Peyer's patch (tissue), 4 donors: ENCODE measurements around the gene KNSTRN. TPM values are rescaled to one million over a fixed set of nuclear protein-coding genes. Genes with fewer than 3 reads are reported as not detected.

Experiments used
- DNase-seq, 3 donors: peaks; one replicate each; pipeline ENCODE4 v3.0.0-alpha.2; 2017 to 2019
- H3K27ac ChIP-seq, 4 donors: fragments of 200-600 bp; sonication (generic); one replicate each; pipeline ENCODE4 v1.5.1; 2016 to 2019
- H3K27me3 ChIP-seq, 2 donors: fragments of 200-600 bp; sonication (generic); one replicate each; pipeline ENCODE4 v1.5.1; 2019
- H3K36me3 ChIP-seq, 3 donors: fragments of 200-600 bp; sonication (generic); one replicate each; pipeline ENCODE4 v1.5.1; 2016 to 2019
- H3K4me1 ChIP-seq, 4 donors: fragments of 200-600 bp; sonication (generic); one replicate each; pipeline ENCODE4 v1.5.1; 2016 to 2019
- H3K4me3 ChIP-seq, 4 donors: fragments of 200-600 bp; sonication (generic); 1 replicate in 3 of 4; 2 replicates in 1 of 4; pipeline ENCODE4 v1.5.1; 2016 to 2019; ENCODE audit warnings: mild to moderate bottlenecking in 1 of 4
- H3K9me3 ChIP-seq, 4 donors: fragments of 200-600 bp; sonication (generic); one replicate each; pipeline ENCODE4 v1.5.1; 2016 to 2019; ENCODE audit warnings: mild to moderate bottlenecking in 1 of 4
- CTCF ChIP-seq, 6 experiments: fragments of 450-650 bp in 4 of 6; fragments of 200-600 bp in 2 of 6; sonication (generic) in 1 of 6; IDR thresholded peaks; one replicate each; pipeline ENCODE4 v1.5.1; 2017 to 2019; ENCODE audit warnings: antibody characterized with exemption in 6 of 6, mild to moderate bottlenecking in 3 of 6, moderate library complexity in 1 of 6
- POLR2A ChIP-seq, 2 donors: fragments of 450-650 bp; IDR thresholded peaks; one replicate each; pipeline ENCODE4 v1.5.1; 2017; ENCODE audit warnings: antibody characterized with exemption in 2 of 2, mild to moderate bottlenecking in 2 of 2, moderate library complexity in 2 of 2
- total RNA-seq, 4 donors: library from RNA; depleted of rRNA; stranded (reverse); fragments of >200 nt; gene quantifications; one replicate each; pipeline ENCODE4 v1.1.0, GENCODE V29; 2016

KNSTRN gene
- total RNA-seq, 4 donors from 2014 or later: 4.7 to 63.5 (median 6.5) TPM

GRCh38 chr15:40344217-40344616 is 38.3 kb upstream of the KNSTRN start:
- Histone ChIP-seq H3K27ac (peak overlapping the region in 1 of 4 donors; percentile 99), H3K4me1 (peaks cover 0 to 76% (median 8%) of the 10 kb centered on the region in 4 donors)
- no peak for DNase-seq

GRCh38 chr15:40344631-40345120 is 37.8 kb upstream of the KNSTRN start:
- H3K4me1 ChIP-seq: peaks cover 0 to 71% (median 7%) of the 10 kb centered on the region in 4 donors
- no peaks in the 10 kb centered on the region for H3K36me3 ChIP-seq
- no peaks in the 10 kb centered on the region for H3K9me3 ChIP-seq
- TF ChIP-seq CTCF (IDR thresholded peaks at IDR 0.05): peak; percentile 37 to 91 (median 86)
- TF ChIP-seq POLR2A (IDR thresholded peaks at IDR 0.05): peak; percentile 41 to 52
- DNase-seq: peak; percentile 62 to 84 (median 83)
- no peaks in the 10 kb centered on the region for H3K27me3 ChIP-seq
- H3K4me3 ChIP-seq: peak overlapping the region in 2 of 4 donors; percentile 30 to 31
- peak overlapping the region in 3 of 4 donors; percentile 90 to 99 (median 96) for H3K27ac ChIP-seq

More at GRCh38 chr15:40344217-40344616, 38.3 kb upstream of the KNSTRN start:
- H3K27me3 ChIP-seq: no peaks in the 10 kb centered on the region
- H3K9me3 ChIP-seq: no peaks in the 10 kb centered on the region
- no peak for TF ChIP-seq POLR2A (IDR thresholded peaks at IDR 0.05)
- no peak for TF ChIP-seq CTCF (IDR thresholded peaks at IDR 0.05)
- H3K36me3 ChIP-seq: no peaks in the 10 kb centered on the region
- no peak overlapping the region for H3K4me3 ChIP-seq

- no peak for TF ChIP-seq CTCF (IDR thresholded peaks at IDR 0.05)
- H3K9me3 ChIP-seq: no peaks in the 10 kb centered on the region
- no peaks in the 10 kb centered on the region for H3K36me3 ChIP-seq
- H3K4me1 ChIP-seq: peaks cover 0 to 68% (median 6%) of the 10 kb centered on the region in 4 donors
- H3K27me3 ChIP-seq: no peaks in the 10 kb centered on the region
- H3K27ac ChIP-seq: peak overlapping the region in 3 of 4 donors; percentile 90 to 99 (median 96)
- H3K4me3 ChIP-seq: peak overlapping the region in 2 of 4 donors; percentile 30 to 31
- peak in 1 of 3 donors; percentile 55 for DNase-seq
These were observed 37.2 kb upstream of the KNSTRN start for GRCh38 chr15:40345225-40345866.

- H3K36me3 ChIP-seq: no peaks in the 10 kb centered on the region
- no peaks in the 10 kb centered on the region for H3K27me3 ChIP-seq
- no peaks in the 10 kb centered on the region for H3K9me3 ChIP-seq
- TF ChIP-seq POLR2A (IDR thresholded peaks at IDR 0.05): peak; percentile 89 to 95
- TF ChIP-seq CTCF (IDR thresholded peaks at IDR 0.05): no peak
- peak in 2 of 3 donors; percentile 91 to 92 for DNase-seq
- H3K27ac ChIP-seq: peak overlapping the region in 3 of 4 donors; percentile 90 to 99 (median 96)
- peaks cover 0 to 64% (median 6%) of the 10 kb centered on the region in 4 donors for H3K4me1 ChIP-seq
- H3K4me3 ChIP-seq: peak overlapping the region in 2 of 4 donors; percentile 15 to 31
These were observed 36.5 kb upstream of the KNSTRN start for GRCh38 chr15:40345867-40346578.

- peak in 2 of 3 donors; percentile 55 to 59 for DNase-seq
- no peak for TF ChIP-seq CTCF (IDR thresholded peaks at IDR 0.05)
- no peak for TF ChIP-seq POLR2A (IDR thresholded peaks at IDR 0.05)
- Histone ChIP-seq H3K9me3 (no peaks in the 10 kb centered on the region), H3K4me1 (peaks cover 0 to 55% (median 6%) of the 10 kb centered on the region in 4 donors), H3K27me3 (no peaks in the 10 kb centered on the region), H3K27ac (peak overlapping the region in 3 of 4 donors; percentile 90 to 99 (median 96)), H3K4me3 (peak overlapping the region in 2 of 4 donors; percentile 7 to 20), H3K36me3 (no peaks in the 10 kb centered on the region)
These were observed 35.7 kb upstream of the KNSTRN start for GRCh38 chr15:40346579-40347558.
